Vagina (tissue), 2 donors: ENCODE measurements around the gene ADAR.

ENCODE experiments used
- POLR2AphosphoS5 ChIP-seq, 2 donors: sonication (generic); formaldehyde crosslinking; IDR thresholded peaks; one replicate each; pipeline ENCODE4 v1.9.0; 2017; ENCODE audit warnings: antibody characterized with exemption in 2 of 2, mild to moderate bottlenecking in 2 of 2, low read depth in 1 of 2; ENCODE audit not compliant: insufficient read depth in 1 of 2
- TF ChIP-seq, protein P1 (sequence below), 3 experiments: fragments of 450-650 bp in 2 of 3; fragments of 200-600 bp in 1 of 3; sonication (generic) in 1 of 3; IDR thresholded peaks; one replicate each; pipeline ENCODE4 v1.5.1; 2017 to 2019; ENCODE audit warnings: antibody characterized with exemption in 3 of 3, mild to moderate bottlenecking in 2 of 3, moderate library complexity in 2 of 3

DNA sequence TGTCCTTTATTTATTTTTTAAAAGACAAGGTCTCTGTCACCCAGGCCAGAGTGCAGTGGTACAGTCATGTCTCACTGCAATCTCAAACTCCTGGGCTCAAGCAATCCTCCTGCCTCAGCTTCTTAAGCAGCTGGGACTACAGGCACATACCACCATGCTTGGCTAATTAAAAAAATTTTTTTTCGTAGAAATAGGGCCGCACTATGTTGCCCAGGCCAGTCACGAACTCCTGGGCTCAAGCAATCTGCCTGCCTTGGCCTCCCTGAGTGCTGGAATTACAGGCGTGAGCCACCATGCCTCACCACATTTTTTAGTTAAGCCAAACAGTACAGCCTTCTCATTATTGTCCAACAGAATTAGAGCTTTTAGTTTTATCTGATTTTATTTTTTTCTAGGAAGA is 7.4 kb upstream of the ADAR start:
- TF ChIP-seq, protein P1, sequence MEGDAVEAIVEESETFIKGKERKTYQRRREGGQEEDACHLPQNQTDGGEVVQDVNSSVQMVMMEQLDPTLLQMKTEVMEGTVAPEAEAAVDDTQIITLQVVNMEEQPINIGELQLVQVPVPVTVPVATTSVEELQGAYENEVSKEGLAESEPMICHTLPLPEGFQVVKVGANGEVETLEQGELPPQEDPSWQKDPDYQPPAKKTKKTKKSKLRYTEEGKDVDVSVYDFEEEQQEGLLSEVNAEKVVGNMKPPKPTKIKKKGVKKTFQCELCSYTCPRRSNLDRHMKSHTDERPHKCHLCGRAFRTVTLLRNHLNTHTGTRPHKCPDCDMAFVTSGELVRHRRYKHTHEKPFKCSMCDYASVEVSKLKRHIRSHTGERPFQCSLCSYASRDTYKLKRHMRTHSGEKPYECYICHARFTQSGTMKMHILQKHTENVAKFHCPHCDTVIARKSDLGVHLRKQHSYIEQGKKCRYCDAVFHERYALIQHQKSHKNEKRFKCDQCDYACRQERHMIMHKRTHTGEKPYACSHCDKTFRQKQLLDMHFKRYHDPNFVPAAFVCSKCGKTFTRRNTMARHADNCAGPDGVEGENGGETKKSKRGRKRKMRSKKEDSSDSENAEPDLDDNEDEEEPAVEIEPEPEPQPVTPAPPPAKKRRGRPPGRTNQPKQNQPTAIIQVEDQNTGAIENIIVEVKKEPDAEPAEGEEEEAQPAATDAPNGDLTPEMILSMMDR (IDR thresholded peaks at IDR 0.05) = no peak
- TF ChIP-seq POLR2AphosphoS5 (IDR thresholded peaks at IDR 0.05; ENCODE audit: insufficient read depth in 1 of 2, low read depth in 1 of 2) = no peak
